DMS114 treated with DMSO at 0.1 percent for 48 hours (cell line): ENCODE results near the gene GPC1.

ENCODE experiments used
- DNase-seq: peaks from one replicate; lab custom pipeline; 2025; ENCODE audit not compliant: unreplicated experiment; lab: John Stamatoyannopoulos, UW

GPC1 gene

GRCh38 chr2:240442891-240443715, 7.6 kb downstream of the GPC1 start:
- no peak for DNase-seq

GRCh38 chr2:240443891-240444301, 8.4 kb downstream of the GPC1 start:
- no peak for DNase-seq

DNA sequence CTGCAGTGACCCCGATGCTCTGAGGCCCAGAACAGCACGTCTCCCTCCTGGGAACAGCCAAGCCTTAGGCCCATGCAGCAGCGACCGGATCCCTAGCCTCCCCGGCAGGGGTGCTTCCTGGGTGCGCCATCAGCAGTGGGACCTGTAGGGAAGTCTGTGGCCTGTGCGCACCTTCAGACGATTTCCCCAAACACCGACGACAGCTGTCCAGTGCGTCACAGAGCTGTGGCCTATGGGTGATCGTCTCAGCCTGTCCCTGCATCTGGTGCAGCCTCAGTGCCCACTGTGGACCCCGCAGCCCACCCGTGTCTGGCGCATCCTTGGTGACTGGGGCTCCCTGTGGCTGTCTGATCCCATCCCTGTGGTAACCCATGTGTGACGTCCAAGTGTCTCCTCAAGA, 9.0 kb downstream of the GPC1 start:
- no peak for DNase-seq

- no peak for DNase-seq
Measured at GRCh38 chr2:240445961-240446663, 10.6 kb downstream of the GPC1 start.

DNA sequence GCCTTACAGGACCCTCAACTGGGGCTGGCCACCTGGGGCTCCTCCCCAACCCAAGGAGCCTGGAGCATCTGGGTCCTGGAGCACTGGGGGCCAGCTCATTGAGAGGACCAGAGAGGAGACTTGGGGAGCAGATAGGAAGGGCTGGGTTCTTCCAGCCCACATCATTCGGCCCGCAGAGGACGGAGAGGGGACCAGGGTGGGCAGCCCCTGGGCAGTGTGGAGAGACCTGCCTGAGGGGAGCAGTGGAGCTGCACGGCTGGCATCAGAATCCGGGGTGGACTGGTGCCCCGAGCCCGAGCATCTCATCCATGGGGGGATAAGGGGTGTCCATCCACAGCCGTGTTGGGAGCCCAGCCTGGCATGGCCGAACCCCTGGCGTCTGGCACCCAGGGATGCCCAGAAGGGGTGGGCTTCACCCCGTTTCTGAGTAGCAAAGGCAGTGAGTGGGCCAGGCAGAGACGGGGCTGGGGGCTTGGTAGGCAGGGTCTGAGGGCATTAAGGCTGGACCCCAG, 11.3 kb downstream of the GPC1 start:
- DNase-seq = no peak

DNA sequence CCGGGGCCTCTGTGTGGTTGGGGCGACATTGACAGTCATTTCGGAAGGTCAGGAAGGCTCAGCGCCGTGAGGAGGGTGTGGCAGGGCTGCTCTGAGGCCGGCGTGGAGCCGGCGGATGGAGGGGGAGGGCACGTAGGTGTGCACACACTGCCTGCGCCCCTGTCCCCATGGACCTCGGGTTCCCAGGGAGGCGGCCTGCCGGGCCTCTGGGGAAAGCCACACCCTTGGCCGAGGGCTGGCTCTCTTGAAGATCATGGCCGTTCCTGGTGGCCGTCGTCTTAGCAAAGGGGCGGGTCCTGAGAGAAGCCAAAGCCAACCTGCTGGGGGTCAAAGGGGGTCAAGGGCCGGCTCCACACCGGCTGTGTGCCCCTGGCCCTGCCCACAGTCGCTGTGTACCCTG, 11.9 kb downstream of the GPC1 start:
- no peak for DNase-seq

- DNase-seq = no peak
Measured at GRCh38 chr2:240447934-240448333, 12.5 kb downstream of the GPC1 start.

GRCh38 chr2:240448387-240449274, 13.2 kb downstream of the GPC1 start:
- DNase-seq = no peak

DNA sequence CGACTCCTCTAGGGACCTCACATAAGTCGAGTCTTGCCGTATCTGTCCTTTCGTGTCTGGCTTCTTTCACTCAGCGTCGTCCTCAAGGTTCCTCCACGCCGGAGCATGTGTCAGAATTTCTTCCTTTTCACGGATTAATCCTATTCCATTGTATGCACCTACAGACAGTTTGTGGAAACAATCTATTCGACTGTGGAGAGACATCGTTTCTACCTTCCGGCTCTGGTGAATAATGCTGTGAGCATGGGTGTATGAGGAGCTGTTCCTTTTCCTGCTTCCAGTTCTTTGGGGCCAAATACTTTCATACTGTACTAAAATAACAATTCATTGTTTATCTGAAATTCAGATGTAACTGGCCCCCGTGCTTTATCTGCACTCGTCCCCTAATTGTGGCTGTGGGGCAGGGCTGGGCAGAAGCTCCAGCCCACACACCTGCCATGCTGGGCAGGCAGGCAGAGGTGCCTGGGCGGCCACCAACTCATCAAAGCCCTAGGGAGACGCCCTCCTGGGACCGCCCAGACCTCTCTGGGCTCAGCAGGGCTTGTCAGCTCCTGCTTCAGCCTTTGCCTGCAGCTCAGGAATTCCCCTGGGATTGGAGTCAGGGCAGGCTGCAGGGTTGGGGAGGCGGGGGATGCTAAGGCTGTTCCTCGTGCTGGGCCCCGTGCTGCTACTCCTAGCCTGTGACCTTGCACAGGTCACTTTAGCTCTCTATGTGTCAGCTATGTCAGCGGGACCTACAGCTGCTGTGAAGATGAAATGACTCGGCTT, 14.5 kb downstream of the GPC1 start:
- no peak for DNase-seq

DNA sequence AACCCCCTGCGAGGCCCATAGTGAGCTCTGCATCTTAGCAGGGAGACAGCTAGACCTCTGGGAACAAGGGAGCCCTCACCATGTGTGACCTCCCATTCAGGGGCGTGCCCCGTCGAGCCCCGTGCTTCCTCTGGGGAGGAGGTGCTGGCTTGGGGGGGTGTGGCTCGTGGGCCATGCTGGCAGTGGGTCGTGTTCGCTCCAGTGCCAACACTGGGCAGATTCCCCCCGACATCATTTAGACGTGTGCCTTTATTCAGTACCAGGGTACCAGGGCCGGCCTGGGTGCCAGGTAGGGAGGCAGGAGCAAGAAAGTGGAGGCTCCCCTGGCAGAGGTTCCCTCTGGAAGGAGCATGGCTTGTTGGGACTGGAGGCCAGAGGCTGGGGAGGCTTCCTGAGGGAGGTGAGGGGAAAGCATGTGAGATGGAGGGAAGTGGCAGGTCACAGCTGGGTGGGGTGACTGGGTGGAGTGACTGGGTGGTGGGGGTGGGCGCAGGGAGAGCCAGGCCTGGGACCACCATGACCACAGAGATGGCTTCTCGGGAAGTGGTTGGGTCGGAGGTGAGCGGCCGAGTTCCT, 15.2 kb downstream of the GPC1 start:
- DNase-seq = no peak

DNA sequence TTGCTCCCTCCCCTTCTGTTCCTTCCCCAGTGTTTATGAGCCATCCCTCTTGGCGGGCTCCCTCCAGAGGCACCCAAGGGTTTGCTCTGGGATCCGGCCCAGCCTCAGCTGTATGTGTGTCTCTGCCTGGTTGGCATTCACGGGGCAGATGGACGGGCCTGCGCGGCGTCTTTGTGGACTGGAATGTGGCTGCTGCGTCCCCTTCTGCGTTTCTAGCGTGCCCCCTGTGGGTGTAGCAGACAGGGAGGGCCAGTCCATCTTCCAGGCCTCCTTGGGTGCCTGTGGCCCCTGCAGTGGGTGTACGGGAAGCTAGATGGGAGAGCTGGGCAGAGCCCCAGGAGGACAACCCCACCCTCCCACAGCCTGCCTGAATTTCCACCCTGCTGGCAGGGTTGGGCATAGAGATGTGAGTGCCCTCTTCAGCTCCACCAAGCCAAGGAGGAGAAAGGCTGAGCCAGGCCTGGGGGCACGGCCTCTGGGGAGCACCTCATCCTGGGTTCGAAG, 15.7 kb downstream of the GPC1 start:
- no peak for DNase-seq

DNA sequence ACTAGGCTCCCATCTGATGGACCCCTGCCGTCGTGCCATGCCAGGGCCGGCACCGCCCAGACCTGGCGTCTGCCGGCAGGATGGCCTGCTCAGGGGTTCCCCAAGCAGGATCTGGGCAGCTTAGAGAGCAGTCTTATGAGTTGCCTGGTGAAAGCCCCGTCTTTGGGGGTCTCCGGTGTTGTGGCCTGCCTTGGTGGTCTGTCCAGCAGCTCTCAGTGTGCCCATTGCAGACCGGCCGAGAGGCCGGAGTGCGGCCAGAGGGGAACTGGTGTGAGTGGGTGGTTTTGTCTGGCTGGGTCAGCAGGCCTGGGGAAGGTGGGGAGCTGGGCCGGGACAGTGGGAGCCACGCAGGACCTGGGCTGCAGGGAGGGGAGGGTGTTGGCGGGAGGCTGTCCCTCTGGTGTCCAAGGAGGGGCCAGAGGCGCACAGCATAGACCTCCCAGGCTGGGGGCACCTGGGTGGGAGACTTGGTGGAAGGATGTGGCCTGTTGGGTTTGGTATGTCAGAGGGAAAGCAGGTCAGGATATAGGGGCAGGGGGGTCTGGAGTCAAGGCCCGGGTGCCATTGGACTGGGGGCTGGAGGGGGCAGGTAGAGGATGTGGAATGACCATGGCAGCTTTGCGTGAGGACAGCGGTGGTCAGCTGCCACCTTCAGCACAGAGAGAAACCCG, 16.5 kb downstream of the GPC1 start:
- no peak for DNase-seq

DNA sequence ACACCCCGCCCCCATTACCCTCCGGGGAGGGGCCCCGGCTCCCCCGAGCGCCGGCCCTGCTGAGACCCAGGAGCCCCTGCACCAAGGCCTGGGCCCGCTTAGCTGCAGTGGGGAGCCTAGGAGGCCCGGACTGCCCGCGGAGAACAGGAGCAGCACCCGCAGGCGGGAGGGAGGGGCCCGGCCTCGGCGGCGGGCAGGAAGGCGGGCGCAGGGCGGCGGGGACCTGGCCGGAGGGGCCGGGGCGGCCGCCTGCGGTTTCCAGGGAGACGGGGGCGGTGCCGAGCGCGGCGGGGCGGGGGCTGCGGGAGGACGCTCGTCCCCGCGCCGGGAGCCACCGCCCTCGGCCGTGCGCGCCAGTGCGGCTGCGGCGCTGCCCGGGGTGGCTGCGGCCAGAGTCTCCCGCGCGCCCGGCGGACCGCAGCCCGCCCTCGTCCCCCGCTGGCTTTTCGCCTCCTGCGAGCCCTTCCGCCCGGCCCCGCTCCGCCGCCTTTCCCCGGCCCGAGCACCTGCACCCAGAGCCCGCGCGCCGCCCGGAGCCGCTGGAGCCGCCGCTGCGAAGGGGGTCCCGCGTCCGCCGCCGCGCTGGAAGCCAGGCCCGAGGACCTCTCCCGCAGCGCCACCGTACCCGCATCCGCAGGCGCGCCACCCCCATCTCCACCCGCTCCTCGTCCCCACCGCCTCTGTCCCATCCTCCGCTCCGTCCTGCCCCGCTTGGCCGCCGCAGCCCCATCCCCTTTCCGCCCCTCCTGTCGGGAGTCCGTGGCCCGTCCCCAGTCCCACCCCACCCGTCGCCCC, 17.2 kb downstream of the GPC1 start:
- DNase-seq = no peak

GRCh38 chr2:240453461-240454105, 18.1 kb downstream of the GPC1 start:
- no peak for DNase-seq

GRCh38 chr2:240454106-240454901, 18.8 kb downstream of the GPC1 start:
- DNase-seq = no peak

DNA sequence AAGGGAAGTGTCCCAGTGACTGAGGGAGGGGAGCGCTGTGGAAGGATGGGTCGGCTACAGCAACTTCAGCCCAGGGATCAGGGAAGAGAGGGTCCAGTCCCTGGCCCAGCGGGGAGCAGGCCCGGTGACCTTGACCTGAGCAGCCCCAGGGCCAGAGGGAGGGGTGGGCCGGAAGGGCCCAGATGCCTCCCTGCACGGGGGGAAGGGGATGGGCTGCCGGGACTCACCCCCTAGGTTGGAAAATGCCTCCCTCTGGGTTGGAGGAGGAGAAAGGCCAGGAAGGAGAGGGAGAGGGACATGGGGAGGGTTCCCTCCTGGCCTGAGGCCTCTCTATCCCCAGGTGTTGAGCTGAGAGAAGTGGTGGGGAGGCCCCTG, 19.8 kb downstream of the GPC1 start:
- DNase-seq = no peak

DNA sequence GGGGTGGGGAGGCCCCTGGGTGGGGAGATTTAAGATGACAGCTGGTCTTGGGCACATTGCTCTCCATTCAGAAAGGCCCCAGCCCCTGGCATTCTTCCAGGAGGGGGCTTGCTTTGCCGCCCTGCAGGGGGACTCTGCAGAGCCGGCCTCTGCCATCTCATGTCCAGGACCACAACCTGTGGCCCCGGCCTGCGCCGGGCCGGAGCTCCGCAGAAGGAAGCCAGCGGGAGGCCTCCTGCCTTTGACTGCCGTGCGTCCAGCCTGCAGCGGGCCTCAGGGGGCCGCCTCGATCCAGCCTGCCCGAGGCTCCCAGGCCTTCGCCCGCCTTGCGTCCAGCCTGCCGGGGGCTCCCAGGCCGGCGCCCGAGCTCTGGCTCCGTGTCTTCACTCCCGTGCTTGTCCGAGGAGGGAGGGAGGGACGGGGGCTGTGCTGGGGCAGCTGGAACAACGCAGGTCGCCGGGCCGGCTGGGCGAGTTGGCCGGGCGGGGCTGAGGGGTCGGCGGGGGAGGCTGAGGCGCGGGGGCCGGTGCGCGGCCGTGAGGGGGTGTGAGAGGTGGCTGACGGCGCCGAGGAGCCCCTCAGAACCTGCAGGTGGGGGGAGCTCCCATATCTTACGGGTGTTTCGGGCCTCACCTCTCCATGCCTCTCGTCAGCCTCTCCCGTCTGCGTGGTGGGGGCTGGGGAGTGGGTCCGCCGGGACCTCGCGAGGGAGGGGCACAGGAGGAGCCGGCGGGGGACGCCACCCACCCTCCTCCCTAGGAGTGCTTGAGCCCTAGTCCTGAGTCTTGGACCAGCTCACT, 20.4 kb downstream of the GPC1 start:
- DNase-seq = no peak
